H9 (cell line): ENCODE measurements around the gene IMMP2L. TPM values are rescaled to one million over a fixed set of nuclear protein-coding genes. Genes with fewer than 3 reads are reported as not detected.

Experiments used
- DNase-seq: peaks from one replicate; pipeline ENCODE4 v3.0.0-alpha.2; 2017
- H2AFZ ChIP-seq: one replicate; pipeline ENCODE4 v1.6.1; 2013; ENCODE audit warnings: mild to moderate bottlenecking, low read length, control low read depth, moderate library complexity
- H2AK5ac ChIP-seq: 2 replicates; pipeline ENCODE4 v1.6.1; 2013; ENCODE audit warnings: low read length, control low read depth, mixed read lengths; ENCODE audit not compliant: insufficient read length
- H2BK120ac ChIP-seq: one replicate; pipeline ENCODE4 v1.6.1; 2013; ENCODE audit warnings: low read depth, mild to moderate bottlenecking, low read length, control low read depth, inconsistent platforms; ENCODE audit not compliant: poor library complexity, severe bottlenecking
- H2BK12ac ChIP-seq: 2 replicates; pipeline ENCODE4 v1.6.1; 2013; ENCODE audit warnings: low read length, control low read depth, mixed read lengths, low read depth; ENCODE audit not compliant: insufficient read length
- H2BK15ac ChIP-seq: 2 replicates; pipeline ENCODE4 v1.6.1; 2013; ENCODE audit warnings: low read depth, low read length, control low read depth
- H2BK20ac ChIP-seq: one replicate; pipeline ENCODE4 v1.6.1; 2013; ENCODE audit warnings: low read depth, mild to moderate bottlenecking, low read length, control low read depth, inconsistent platforms; ENCODE audit not compliant: poor library complexity, severe bottlenecking
- H2BK5ac ChIP-seq: 2 replicates; pipeline ENCODE4 v1.6.1; 2013; ENCODE audit warnings: low read length, control low read depth, mixed read lengths; ENCODE audit not compliant: insufficient read length
- H3K14ac ChIP-seq: 2 replicates; pipeline ENCODE4 v1.6.1; 2013; ENCODE audit warnings: low read length, control low read depth; ENCODE audit not compliant: insufficient read depth
- H3K18ac ChIP-seq: 2 replicates; pipeline ENCODE4 v1.6.1; 2013; ENCODE audit warnings: low read depth, mild to moderate bottlenecking, mixed read lengths, low read length, control low read depth; ENCODE audit not compliant: insufficient read length
- H3K23ac ChIP-seq: 2 replicates; pipeline ENCODE4 v1.6.1; 2013; ENCODE audit warnings: low read length, control low read depth, mixed read lengths, low read depth; ENCODE audit not compliant: insufficient read length
- H3K23me2 ChIP-seq: 2 replicates; pipeline ENCODE4 v1.6.1; 2013; ENCODE audit warnings: low read depth, mild to moderate bottlenecking, mixed read lengths, low read length, control low read depth; ENCODE audit not compliant: insufficient read length, poor library complexity, severe bottlenecking
- H3K27ac ChIP-seq: 2 replicates; pipeline ENCODE4 v1.5.1; 2013; ENCODE audit warnings: low read length, control low read depth, mixed read lengths, low read depth; ENCODE audit not compliant: insufficient read length
- H3K27me3 ChIP-seq: 2 replicates; pipeline ENCODE4 v1.6.1; 2013; ENCODE audit warnings: low read length, control low read depth, inconsistent platforms; ENCODE audit not compliant: insufficient read depth
- H3K4ac ChIP-seq: 2 replicates; pipeline ENCODE4 v1.6.1; 2013; ENCODE audit warnings: low read depth, mild to moderate bottlenecking, control low read depth, inconsistent platforms, low read length, moderate library complexity
- H3K4me1 ChIP-seq: 2 replicates; pipeline ENCODE4 v1.6.1; 2013; ENCODE audit warnings: low read length, control low read depth, inconsistent platforms; ENCODE audit not compliant: insufficient read depth
- H3K4me2 ChIP-seq: 2 replicates; pipeline ENCODE4 v1.6.1; 2013; ENCODE audit warnings: low read length, control low read depth, mixed read lengths; ENCODE audit not compliant: insufficient read length, insufficient read depth
- H3K56ac ChIP-seq: 2 replicates; pipeline ENCODE4 v1.6.1; 2013; ENCODE audit warnings: low read depth, mild to moderate bottlenecking, mixed read lengths, low read length, control low read depth; ENCODE audit not compliant: insufficient read length
- H3K79me1 ChIP-seq: 2 replicates; pipeline ENCODE4 v1.6.1; 2013; ENCODE audit warnings: low read depth, mild to moderate bottlenecking, moderate library complexity, low read length, control low read depth, inconsistent platforms; ENCODE audit not compliant: insufficient read depth, poor library complexity, severe bottlenecking
- H3K79me2 ChIP-seq: 2 replicates; pipeline ENCODE4 v1.6.1; 2013; ENCODE audit warnings: low read length, control low read depth, inconsistent platforms; ENCODE audit not compliant: insufficient read depth
- H3K9ac ChIP-seq: 2 replicates; pipeline ENCODE4 v1.6.1; 2013; ENCODE audit warnings: low read length, control low read depth, mixed read lengths; ENCODE audit not compliant: insufficient read length; ENCODE audit errors: extremely low read depth
- H3K9me3 ChIP-seq: one replicate; pipeline ENCODE4 v1.6.1; 2013; ENCODE audit warnings: low read depth, low read length, inconsistent platforms; ENCODE audit not compliant: control insufficient read depth
- H3T11ph ChIP-seq: one replicate; pipeline ENCODE4 v1.6.1; 2013; ENCODE audit warnings: mild to moderate bottlenecking, low read length, control low read depth, inconsistent platforms
- H4K20me1 ChIP-seq: one replicate; pipeline ENCODE4 v1.6.1; 2013; ENCODE audit not compliant: control insufficient read depth, insufficient read length, insufficient read depth
- H4K5ac ChIP-seq: 2 replicates; pipeline ENCODE4 v1.6.1; 2013; ENCODE audit warnings: low read depth, mild to moderate bottlenecking, mixed read lengths, low read length, control low read depth; ENCODE audit not compliant: insufficient read length
- H4K8ac ChIP-seq: replicated peaks from 2 replicates; pipeline ENCODE4 v1.6.1; 2013; ENCODE audit warnings: low read length, control low read depth, mixed read lengths, low read depth; ENCODE audit not compliant: insufficient read length
- H4K91ac ChIP-seq: 2 replicates; pipeline ENCODE4 v1.6.1; 2013; ENCODE audit warnings: low read depth, mild to moderate bottlenecking, moderate library complexity, mixed read lengths, low read length, control low read depth; ENCODE audit not compliant: insufficient read length
- H3K27ac Mint-ChIP-seq, 3 experiments: 2 replicates in 2 of 3; 3 replicates in 1 of 3; pipeline ENCODE4 v1.8.0; 2020 to 2021; ENCODE audit warnings: mixed read lengths in 3 of 3, mild to moderate bottlenecking in 1 of 3, moderate library complexity in 1 of 3
- H3K27me3 Mint-ChIP-seq: 2 replicates; pipeline ENCODE4 v1.8.0; 2021; ENCODE audit warnings: low read depth, mild to moderate bottlenecking, moderate library complexity, mixed read lengths
- H3K36me3 Mint-ChIP-seq, 3 experiments: 2 replicates in 2 of 3; 3 replicates in 1 of 3; pipeline ENCODE4 v1.8.0; 2020 to 2021; ENCODE audit warnings: low read depth in 3 of 3, mixed read lengths in 3 of 3; ENCODE audit not compliant: insufficient read depth in 1 of 3
- H3K4me1 Mint-ChIP-seq, 2 experiments: 2 replicates each; pipeline ENCODE4 v1.8.0; 2020; ENCODE audit warnings: mixed read lengths in 2 of 2
- H3K4me3 Mint-ChIP-seq, 2 experiments: 2 replicates in 1 of 2; 3 replicates in 1 of 2; pipeline ENCODE4 v1.8.0; 2020 to 2021; ENCODE audit warnings: mild to moderate bottlenecking in 2 of 2, mixed read lengths in 2 of 2, moderate library complexity in 1 of 2
- H3K9me3 Mint-ChIP-seq, 2 experiments: 2 replicates in 1 of 2; 3 replicates in 1 of 2; pipeline ENCODE4 v1.8.0; 2020; ENCODE audit warnings: mild to moderate bottlenecking in 2 of 2, mixed read lengths in 2 of 2, moderate library complexity in 1 of 2
- WGBS: extraction: QIAGEN DNeasy Blood & Tissue Kit; methylation state at CpG from one replicate; pipeline ENCODE4 v1.1.7; 2013; ENCODE audit warnings: missing lambda C conversion rate, low lambda C conversion rate, mixed read lengths; ENCODE audit not compliant: insufficient read length; ENCODE audit errors: extremely low coverage; 5-methylcytosine and 5-hydroxymethylcytosine counted together
- total RNA-seq: library from RNA; stranded (reverse); gene quantifications from 2 replicates; pipeline ENCODE4 v1.2.1, GENCODE V29; 2021
- TF ChIP-seq, protein P1 (sequence below): fragments of 200-600 bp; sonication (generic); conservative IDR thresholded peaks from 3 replicates; pipeline ENCODE4 v1.8.0; 2021; ENCODE audit warnings: antibody characterized with exemption, mild to moderate bottlenecking

IMMP2L gene
- total RNA-seq, 1 experiment from 2014 or later = 14.7 TPM

- Histone ChIP-seq H3K4me2 (no peak overlapping the region), H3K14ac (no peak overlapping the region), H4K20me1 (no peaks in the 10 kb centered on the region), H3K56ac (no peak overlapping the region), H2BK5ac (no peak overlapping the region), H2AK5ac (no peak overlapping the region), H3K9me3 (no peaks in the 10 kb centered on the region), H3K4me1 (no peaks in the 10 kb centered on the region), H3K18ac (no peak overlapping the region), H3K23ac (no peak overlapping the region), H3K9ac (no peak overlapping the region), H3K79me1 (no peaks in the 10 kb centered on the region), H3K4ac (no peak overlapping the region), H2BK120ac (no peak overlapping the region), H3K23me2 (no peaks in the 10 kb centered on the region), H3T11ph (no peak overlapping the region), H3K27me3 (no peaks in the 10 kb centered on the region), H3K79me2 (no peaks in the 10 kb centered on the region; the same call in 1 of the 2 replicates), H2BK20ac (no peak overlapping the region), H2AFZ (no peak overlapping the region), H4K5ac (no peak overlapping the region), H4K8ac (no peak overlapping the region), H2BK15ac (no peak overlapping the region), H2BK12ac (no peak overlapping the region), H3K27ac (no peak overlapping the region), H4K91ac (no peak overlapping the region)
- no peaks in the 10 kb centered on the region for H3K36me3 Mint-ChIP-seq
- no peak overlapping the region; a peak in 1 of 7 replicates for H3K27ac Mint-ChIP-seq
- no peaks in the 10 kb centered on the region for H3K9me3 Mint-ChIP-seq
- WGBS = no CpG with 5 or more reads among the region's 1 CpG
- no peak overlapping the region for H3K4me3 Mint-ChIP-seq
- no peaks in the 10 kb centered on the region for H3K4me1 Mint-ChIP-seq
- no peak for DNase-seq
- TF ChIP-seq, protein P1, sequence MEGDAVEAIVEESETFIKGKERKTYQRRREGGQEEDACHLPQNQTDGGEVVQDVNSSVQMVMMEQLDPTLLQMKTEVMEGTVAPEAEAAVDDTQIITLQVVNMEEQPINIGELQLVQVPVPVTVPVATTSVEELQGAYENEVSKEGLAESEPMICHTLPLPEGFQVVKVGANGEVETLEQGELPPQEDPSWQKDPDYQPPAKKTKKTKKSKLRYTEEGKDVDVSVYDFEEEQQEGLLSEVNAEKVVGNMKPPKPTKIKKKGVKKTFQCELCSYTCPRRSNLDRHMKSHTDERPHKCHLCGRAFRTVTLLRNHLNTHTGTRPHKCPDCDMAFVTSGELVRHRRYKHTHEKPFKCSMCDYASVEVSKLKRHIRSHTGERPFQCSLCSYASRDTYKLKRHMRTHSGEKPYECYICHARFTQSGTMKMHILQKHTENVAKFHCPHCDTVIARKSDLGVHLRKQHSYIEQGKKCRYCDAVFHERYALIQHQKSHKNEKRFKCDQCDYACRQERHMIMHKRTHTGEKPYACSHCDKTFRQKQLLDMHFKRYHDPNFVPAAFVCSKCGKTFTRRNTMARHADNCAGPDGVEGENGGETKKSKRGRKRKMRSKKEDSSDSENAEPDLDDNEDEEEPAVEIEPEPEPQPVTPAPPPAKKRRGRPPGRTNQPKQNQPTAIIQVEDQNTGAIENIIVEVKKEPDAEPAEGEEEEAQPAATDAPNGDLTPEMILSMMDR = no peak
- H3K27me3 Mint-ChIP-seq = no peaks in the 10 kb centered on the region
These were observed 190.9 kb downstream of the IMMP2L start for GRCh38 chr7:111371437-111371836.
